Activated B cell treated with CpG ODN at 0.5 μM for 24 hours (primary cell): ENCODE data around the gene PLEKHJ1. TPM values are rescaled to one million over a fixed set of nuclear protein-coding genes. Genes with fewer than 3 reads are reported as not detected.

ENCODE experiments used
- ATAC-seq: fragments of 200-7000 bp; cut with Tn5 transposase; one replicate; pipeline ENCODE4 v1.10.0; 2021; ENCODE audit warnings: low read depth, mild to moderate bottlenecking, moderate library complexity
- CTCF ChIA-PET: fragments of 350-600 bp; sonication (Branson Sonifier 250); formaldehyde crosslinking; loops from one replicate; lab custom pipeline; 2021; ENCODE audit warnings: antibody characterized with exemption; lab: Charles Lee
- POLR2A ChIA-PET: fragments of 350-600 bp; sonication (Branson Sonifier 250); formaldehyde crosslinking; loops from one replicate; lab custom pipeline; 2021; ENCODE audit warnings: antibody characterized with exemption; lab: Charles Lee
- DNase-seq: peaks from one replicate; pipeline ENCODE4 v3.0.0; 2022
- H3K27ac Mint-ChIP-seq: one replicate; pipeline ENCODE4 v1.8.0; 2020; ENCODE audit warnings: mixed read lengths
- H3K27me3 Mint-ChIP-seq: one replicate; pipeline ENCODE4 v1.8.0; 2021; ENCODE audit warnings: mixed read lengths
- H3K36me3 Mint-ChIP-seq: one replicate; pipeline ENCODE4 v1.8.0; 2021; ENCODE audit warnings: low read depth, mixed read lengths
- H3K4me1 Mint-ChIP-seq: one replicate; pipeline ENCODE4 v1.8.0; 2021; ENCODE audit warnings: mixed read lengths
- H3K4me3 Mint-ChIP-seq: one replicate; pipeline ENCODE4 v1.8.0; 2020; ENCODE audit warnings: mild to moderate bottlenecking, mixed read lengths
- H3K9me3 Mint-ChIP-seq: one replicate; pipeline ENCODE4 v1.8.0; 2020; ENCODE audit warnings: mixed read lengths
- intact Hi-C: fragments of 100-400 bp; cut with micrococcal nuclease; formaldehyde crosslinking; loops from one replicate; pipeline ENCODE4 v1.15.1; 2024
- total RNA-seq: library from RNA; stranded (reverse); gene quantifications from 2 replicates; pipeline ENCODE4 v1.2.3, GENCODE V29; 2022
- TF ChIP-seq, protein P1 (sequence below): fragments of 200-600 bp; IDR thresholded peaks from one replicate; pipeline ENCODE4 v1.8.0; 2022; ENCODE audit warnings: antibody characterized with exemption, mild to moderate bottlenecking

The PLEKHJ1 gene
- total RNA-seq, 1 donor from 2014 or later = 74.9 TPM

DNA sequence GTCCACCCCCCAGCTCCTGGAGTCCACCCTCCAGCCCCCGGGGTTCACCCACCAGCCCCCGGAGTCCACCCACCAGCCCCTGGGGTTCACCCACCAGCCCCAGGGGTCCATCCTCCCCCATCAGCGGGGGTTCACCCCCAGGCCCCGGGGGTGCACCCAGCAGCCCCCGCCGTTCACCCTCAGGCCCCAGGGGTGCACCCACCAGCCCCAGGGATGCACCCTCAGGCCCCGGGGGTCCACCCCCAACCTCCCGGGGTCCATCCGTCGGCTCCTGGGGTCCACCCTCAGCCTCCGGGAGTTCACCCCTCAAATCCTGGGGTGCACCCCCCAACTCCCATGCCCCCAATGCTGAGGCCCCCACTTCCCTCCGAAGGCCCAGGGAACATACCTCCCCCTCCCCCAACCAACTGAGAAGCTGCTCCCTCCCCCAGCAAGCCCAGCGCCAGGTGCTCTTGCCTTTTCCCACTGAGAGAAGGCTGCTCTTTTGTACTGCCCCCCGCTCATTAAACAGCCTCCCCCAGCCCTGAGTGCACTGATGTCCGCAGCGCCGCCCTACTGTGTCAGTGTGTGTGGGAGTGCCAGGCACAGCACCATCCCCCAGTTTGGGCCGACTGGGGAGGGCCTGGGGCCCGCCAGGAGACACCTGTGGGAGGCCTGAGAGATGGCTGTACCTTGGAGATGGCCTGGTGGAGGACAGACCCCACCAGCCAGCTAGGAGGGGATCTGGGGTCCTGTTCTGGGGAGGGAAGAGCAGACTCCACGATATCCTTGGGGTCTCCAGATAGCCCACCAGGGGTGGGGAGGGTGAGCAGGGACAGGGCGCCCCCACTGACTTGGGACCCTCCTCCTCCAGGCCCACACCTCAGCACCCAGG, 12.2 kb upstream of the PLEKHJ1 start:
- Mint-ChIP-seq H3K27ac (no peak overlapping the region), H3K36me3 (peaks cover 45% of the 10 kb centered on the region), H3K4me1 (peaks cover 14% of the 10 kb centered on the region), H3K27me3 (peaks cover 2% of the 10 kb centered on the region), H3K4me3 (no peak overlapping the region), H3K9me3 (no peaks in the 10 kb centered on the region)
- TF ChIP-seq, protein P1, sequence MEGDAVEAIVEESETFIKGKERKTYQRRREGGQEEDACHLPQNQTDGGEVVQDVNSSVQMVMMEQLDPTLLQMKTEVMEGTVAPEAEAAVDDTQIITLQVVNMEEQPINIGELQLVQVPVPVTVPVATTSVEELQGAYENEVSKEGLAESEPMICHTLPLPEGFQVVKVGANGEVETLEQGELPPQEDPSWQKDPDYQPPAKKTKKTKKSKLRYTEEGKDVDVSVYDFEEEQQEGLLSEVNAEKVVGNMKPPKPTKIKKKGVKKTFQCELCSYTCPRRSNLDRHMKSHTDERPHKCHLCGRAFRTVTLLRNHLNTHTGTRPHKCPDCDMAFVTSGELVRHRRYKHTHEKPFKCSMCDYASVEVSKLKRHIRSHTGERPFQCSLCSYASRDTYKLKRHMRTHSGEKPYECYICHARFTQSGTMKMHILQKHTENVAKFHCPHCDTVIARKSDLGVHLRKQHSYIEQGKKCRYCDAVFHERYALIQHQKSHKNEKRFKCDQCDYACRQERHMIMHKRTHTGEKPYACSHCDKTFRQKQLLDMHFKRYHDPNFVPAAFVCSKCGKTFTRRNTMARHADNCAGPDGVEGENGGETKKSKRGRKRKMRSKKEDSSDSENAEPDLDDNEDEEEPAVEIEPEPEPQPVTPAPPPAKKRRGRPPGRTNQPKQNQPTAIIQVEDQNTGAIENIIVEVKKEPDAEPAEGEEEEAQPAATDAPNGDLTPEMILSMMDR = no peak
- ChIA-PET CTCF (no interaction called here), POLR2A (interaction anchor here (0.7 to 8.8 kb wide), 4 partner anchors 8 to 374 kb away, joined by 3 to 96 read pairs (median 10); no protein-coding TSS in a partner anchor)
- intact Hi-C loops = no loop called here
- ATAC-seq (no peak), DNase-seq (no peak)

DNA sequence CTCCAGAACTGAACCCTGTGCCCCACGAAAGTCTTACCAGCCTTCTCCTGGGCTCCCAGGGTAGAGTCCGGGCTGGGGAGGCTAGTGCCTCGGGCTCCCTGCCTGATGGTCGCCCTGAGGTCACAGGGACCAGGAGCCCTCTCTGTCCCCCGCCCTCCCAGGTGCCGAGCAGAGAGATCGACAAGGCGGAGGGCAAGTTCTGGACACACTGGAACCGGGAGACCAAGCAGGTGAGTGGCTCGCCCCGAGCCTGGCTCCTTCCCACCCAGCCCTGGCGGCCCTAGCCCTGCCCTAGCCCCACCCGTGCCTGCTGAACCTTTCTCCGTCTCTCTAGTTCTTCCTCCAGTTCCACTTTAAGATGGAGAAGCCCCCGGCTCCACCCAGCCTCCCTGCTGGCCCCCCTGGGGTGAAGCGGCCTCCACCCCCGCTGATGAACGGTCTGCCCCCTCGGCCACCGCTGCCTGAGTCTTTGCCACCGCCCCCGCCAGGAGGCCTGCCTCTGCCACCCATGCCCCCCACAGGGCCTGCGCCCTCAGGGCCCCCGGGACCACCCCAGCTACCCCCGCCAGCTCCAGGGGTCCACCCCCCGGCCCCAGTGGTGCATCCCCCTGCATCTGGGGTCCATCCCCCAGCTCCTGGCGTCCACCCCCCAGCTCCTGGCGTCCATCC, 11.4 kb upstream of the PLEKHJ1 start:
- no peak overlapping the region for H3K4me3 Mint-ChIP-seq
- intact Hi-C loops = no loop called here
- DNase-seq = no peak
- TF ChIP-seq, protein P1 = no peak
- peaks cover 10% of the 10 kb centered on the region for H3K4me1 Mint-ChIP-seq
- H3K36me3 Mint-ChIP-seq = peaks cover 47% of the 10 kb centered on the region
- ATAC-seq = no peak
- H3K27ac Mint-ChIP-seq = no peak overlapping the region
- CTCF ChIA-PET = no interaction called here
- POLR2A ChIA-PET = interaction anchor here (0.6 to 1.6 kb wide), 3 partner anchors 7 to 373 kb away, joined by 3 read pairs; no protein-coding TSS in a partner anchor
- peaks cover 2% of the 10 kb centered on the region for H3K27me3 Mint-ChIP-seq
- H3K9me3 Mint-ChIP-seq = no peaks in the 10 kb centered on the region

DNA sequence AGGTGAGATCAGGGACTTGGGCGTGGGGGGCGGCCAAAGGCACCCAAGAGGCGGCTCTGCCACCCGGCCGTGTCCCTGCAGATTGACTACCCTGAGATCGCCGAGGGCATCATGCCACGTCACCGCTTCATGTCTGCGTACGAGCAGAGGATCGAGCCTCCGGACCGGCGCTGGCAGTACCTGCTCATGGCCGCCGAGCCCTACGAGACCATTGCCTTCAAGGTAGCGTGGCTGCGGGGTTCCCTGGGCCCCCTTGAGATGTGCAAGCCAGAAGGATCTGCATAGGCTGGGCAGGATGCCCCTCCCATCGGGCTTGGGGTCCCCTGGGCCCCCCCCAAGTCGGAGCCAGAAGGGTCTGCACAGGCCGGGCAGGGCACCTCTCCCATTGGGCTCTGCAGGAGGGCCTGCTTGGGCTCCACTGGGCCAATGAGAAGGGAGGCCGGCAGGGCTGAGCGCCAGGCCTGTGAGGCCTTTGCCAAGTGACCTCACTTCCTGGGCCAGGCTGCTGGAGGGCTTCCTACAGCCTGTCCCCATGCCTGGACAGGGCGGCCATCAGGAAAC, 10.8 kb upstream of the PLEKHJ1 start:
- ATAC-seq = no peak
- intact Hi-C loops = no loop called here
- peaks cover 51% of the 10 kb centered on the region for H3K36me3 Mint-ChIP-seq

DNA sequence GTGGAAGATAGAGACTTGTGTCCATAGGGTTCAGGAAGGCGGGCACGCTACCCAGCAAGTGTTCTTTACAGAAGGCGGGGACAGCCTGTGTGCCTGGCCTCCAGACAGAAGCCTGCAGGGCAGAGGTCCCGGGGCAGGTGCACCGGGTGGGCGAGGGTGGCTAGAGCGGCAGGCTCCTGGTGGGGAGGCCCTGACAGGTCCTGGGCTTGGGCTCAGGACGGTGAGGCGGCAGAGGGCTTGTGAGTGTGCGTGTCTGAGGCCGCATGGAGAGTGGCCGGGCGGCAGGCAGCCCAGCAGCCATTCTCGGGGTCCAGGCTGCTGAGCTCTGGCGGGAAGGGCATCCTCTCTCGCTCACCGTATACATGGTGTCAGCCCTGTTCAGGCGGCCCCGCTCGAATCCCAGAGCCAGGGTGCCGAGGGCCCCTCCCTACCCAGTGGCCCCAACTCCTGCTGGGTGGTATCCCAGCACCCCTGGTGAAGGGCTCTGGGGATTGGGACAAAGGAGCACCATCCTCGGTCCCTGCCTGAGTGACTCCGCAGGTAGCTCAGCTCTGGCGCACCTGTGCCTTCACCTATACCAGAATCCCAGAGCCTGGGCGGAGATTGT, 10.0 kb upstream of the PLEKHJ1 start:
- ATAC-seq (no peak), DNase-seq (no peak)
- no peak overlapping the region for H3K4me3 Mint-ChIP-seq
- no peaks in the 10 kb centered on the region for H3K9me3 Mint-ChIP-seq
- CTCF ChIA-PET = no interaction called here
- H3K36me3 Mint-ChIP-seq = peaks cover 58% of the 10 kb centered on the region
- TF ChIP-seq, protein P1 = no peak
- H3K27ac Mint-ChIP-seq = no peak overlapping the region
- POLR2A ChIA-PET = interaction anchor here (0.7 to 1.1 kb wide), 2 partner anchors 19 to 80 kb away, joined by 3 to 5 read pairs; no protein-coding TSS in a partner anchor
- peaks cover 17% of the 10 kb centered on the region for H3K4me1 Mint-ChIP-seq
- intact Hi-C loops = no loop called here
- H3K27me3 Mint-ChIP-seq = peaks cover 2% of the 10 kb centered on the region

More for the DNA sequence above, 10.8 kb upstream of the PLEKHJ1 start:
- TF ChIP-seq, protein P1 = no peak
- DNase-seq = no peak
- no peak overlapping the region for H3K27ac Mint-ChIP-seq
- H3K27me3 Mint-ChIP-seq = peaks cover 2% of the 10 kb centered on the region
- H3K4me1 Mint-ChIP-seq = peaks cover 11% of the 10 kb centered on the region
- CTCF ChIA-PET = no interaction called here
- POLR2A ChIA-PET = interaction anchor here (1.1 kb wide), 1 partner anchor 79 kb away, joined by 3 read pairs; no protein-coding TSS in a partner anchor
- no peak overlapping the region for H3K4me3 Mint-ChIP-seq
- no peaks in the 10 kb centered on the region for H3K9me3 Mint-ChIP-seq
